Airway epithelial cell (primary cell): Measurements from ENCODE around the gene IRF2BP1. TPM values are rescaled to one million over a fixed set of nuclear protein-coding genes. Genes with fewer than 3 reads are reported as not detected.

ENCODE experiments used
- total RNA-seq: library from RNA; depleted of rRNA; stranded (reverse); fragments of >200 nt; gene quantifications from 2 replicates; pipeline ENCODE4 v1.2.3, GENCODE V29; 2015

IRF2BP1 gene, protein sequence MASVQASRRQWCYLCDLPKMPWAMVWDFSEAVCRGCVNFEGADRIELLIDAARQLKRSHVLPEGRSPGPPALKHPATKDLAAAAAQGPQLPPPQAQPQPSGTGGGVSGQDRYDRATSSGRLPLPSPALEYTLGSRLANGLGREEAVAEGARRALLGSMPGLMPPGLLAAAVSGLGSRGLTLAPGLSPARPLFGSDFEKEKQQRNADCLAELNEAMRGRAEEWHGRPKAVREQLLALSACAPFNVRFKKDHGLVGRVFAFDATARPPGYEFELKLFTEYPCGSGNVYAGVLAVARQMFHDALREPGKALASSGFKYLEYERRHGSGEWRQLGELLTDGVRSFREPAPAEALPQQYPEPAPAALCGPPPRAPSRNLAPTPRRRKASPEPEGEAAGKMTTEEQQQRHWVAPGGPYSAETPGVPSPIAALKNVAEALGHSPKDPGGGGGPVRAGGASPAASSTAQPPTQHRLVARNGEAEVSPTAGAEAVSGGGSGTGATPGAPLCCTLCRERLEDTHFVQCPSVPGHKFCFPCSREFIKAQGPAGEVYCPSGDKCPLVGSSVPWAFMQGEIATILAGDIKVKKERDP
- 25.5 and 28.0 TPM in 2 replicates for total RNA-seq

DNA sequence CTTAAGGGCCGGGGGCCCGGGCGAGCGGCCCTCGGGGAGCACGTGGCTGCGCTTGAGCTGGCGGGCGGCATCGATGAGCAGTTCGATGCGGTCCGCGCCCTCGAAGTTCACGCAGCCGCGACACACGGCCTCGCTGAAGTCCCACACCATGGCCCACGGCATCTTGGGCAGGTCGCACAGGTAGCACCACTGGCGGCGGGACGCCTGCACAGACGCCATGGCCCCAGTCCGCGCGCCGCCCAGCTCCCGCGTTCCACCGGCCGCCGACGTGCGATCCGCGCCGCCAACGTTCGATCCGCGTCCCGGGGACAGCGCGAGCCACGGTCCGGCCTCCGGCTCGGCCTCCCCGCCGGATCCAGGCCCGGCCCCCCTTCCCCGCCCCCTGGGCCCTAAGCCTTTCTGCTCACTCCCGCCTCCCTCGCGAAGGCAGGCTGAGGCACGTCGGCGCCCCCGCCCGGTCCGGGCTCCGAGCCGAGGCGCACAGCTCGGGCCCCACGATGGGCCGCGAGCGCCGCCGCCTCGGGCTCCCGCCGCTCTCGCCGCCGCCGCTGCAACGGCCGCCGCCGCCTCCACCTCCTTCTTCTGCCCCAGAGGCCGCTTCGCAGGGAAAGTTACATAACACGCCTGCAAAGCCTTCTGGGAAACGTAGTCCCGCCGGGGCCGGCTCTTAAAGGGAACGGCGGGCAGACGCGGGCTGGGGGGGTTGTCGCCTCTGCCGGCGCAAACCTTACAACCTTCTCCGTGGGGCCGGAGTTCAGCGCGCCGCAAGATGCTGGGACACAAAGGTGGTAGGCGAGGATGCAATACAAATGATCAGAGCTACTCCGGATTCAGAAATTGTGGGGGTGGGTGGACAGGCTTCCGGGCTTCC lies at the start of gene IRF2BP1:
Gene IRF2BP1, minus strand, starts transcription at position 586 of the 871 bp plus-strand sequence. Its CDS starts 367 bp downstream, at position 219.

DNA sequence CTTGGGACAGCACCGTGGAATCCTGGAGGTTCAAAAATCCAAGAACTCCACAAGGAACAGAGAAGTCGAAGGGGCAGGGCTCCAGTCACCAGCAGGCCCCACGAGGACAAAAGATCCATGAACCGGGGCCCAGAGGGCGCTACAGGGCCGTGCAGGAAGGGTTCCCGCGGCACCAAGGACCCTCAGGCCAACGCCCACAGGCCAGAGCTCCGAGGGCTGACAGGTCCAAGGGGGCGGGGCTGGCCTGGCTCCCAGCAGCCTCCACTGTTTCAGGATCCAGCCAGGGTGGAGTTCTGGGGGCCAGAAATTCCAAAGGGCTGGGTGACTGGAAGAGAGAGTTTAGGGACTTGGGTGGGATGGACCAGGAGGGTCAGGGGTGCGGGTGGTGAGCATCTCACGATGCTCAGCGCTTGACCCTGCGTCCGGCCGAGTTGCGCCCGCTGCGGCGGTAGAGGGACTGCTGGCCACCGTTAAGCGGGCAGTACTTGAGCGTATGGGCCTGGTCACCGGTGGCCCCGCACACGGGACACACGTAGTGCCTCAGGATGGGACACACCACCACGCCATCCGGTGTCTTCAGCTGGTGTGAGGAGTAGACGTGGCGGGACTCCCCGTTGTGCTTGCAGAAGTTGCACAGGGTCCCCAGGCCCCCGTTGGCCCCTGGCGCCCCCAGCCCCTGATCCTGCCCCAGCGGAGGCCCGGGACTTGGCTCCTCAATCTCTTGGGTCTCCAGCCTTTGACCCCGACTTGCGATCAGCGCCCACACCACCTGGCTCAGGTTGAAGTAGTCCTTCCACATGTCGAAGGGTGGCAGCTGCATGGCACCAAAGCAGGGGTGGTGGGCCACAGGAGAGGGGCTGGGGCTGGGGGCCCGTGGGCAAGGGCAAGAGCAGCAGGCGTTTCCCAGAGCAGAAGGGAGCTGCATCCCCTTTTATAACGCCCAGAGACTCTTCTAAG lies 28.2 kb upstream of the IRF2BP1 start, which contains the start of gene NANOS2:
Gene NANOS2, minus strand, starts transcription at position 905 of the 957 bp plus-strand sequence. Its CDS starts 85 bp downstream, at position 820.

DNA sequence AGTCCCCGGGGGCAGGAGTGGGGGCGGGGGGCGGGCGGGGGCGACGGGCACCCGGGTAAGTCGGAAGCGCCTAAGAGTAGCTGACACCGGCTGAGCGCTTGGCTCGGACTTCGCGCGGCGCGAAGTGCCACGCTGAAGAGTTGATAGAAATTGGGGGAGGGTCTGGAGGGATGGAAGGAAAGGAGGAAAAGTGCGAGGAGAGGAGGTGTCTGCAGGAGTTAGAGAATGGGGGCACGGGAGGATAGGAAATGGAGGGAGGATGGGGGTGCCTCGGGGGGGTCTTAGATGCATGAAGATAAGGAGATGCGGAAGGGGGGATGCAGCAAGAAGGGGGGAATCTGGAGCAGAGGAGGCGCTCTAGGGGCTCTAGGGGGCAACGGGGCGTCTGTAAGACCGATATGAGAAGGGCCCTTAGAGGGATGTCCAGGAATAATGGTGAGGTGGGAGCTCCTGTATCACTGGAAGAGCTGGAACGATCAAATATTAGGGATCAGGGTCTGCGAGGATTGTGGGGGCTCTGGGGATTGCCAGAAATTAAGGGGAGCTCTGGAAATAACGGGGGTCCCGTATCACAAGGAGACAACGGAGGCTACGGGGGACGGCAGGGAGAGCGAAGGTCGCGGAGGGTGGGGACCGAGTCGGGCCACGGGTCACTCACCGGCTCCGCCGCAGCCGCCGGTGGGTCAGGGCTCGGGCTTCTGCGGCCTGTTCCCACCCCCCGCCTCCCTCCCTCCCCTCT lies 16.1 kb upstream of the IRF2BP1 start, which contains the start of gene MYPOP:
Gene MYPOP, minus strand, starts transcription at position 702 of the 739 bp plus-strand sequence. CDS start 840 bp downstream, outside the sequence.

DNA sequence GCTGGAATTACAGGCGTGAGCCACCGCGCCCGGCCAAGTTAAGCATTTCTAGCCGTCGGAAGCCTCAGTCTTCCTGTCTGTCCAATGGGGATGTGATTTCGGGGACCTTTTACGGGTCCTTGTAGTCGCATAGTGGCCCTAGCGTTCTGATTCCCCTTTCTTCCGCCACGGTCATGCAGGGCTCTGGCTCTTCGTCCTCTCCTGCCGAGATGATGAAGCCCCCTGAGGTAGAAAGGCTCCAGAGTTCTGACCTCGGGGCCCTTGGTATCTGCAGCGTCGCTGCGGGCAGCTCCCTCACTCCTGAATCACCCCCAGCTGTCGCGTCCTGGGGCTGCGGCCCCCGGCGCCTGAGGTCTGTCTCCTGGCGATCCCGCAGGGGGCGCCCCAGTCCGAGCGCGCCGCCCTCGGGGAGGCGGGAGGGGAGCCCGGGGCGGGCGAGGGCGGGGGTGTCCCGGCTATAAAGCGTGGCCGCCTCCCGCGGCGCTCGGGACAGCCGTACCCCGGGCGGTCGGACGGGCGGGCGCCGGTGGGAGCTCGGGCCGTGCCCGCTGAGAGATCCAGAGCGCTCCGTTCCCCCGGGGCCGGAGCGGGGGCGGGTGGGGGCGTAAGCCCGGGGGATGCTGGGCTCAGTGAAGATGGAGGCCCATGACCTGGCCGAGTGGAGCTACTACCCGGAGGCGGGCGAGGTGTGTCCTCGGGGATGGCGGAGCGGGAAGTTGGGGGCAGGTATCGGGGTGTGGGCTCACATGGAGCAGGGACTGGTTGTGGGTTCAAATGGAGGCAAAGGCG lies 21.9 kb downstream of the IRF2BP1 start, which contains the start of gene FOXA3:
Gene FOXA3, plus strand, starts transcription at position 487 of the 789 bp plus-strand sequence. Its CDS starts 131 bp downstream, at position 618.

DNA sequence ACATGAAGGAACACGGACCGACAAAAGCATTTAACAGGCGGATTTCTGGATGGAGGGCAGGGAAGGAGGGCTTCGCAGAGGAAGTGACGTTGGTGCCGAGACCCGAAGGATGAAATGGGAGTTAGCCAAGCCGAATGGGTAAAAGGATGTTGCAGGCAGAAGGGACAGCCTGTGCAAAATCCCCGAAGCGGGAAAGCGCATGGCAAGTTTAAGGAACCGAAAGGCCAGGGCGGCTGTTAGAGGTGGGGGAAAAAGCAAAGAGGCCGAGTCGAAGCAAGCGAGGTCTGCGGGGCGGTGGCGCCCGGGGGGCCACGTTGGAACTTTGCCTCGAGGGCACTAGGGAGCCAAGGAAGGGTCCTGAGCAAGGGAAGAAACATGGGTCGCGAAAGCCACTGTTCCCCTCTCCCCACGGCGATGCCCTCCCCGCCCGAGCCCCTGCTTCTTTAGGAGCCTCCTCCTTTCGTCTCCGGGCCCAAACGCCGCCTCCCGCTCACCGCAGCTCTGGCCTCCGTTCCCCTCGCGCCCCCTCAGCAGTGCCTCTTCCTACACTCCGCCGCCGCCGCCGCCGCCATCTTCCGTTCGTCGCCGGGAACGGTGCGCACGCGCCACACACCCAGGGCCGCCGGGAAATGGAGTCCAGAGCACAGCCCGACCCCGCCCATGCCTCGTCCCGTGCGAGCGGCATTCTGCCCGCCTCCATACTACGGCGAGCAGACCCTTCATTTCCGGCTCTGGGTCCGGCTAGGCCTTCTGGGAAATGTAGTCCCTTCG lies 23.2 kb downstream of the IRF2BP1 start, which contains the start of gene SYMPK:
Gene SYMPK, minus strand, starts transcription at position 584 of the 771 bp plus-strand sequence. CDS start 8,652 bp downstream, outside the sequence.

Other genes with a start within 250 kb of the IRF2BP1 start
- gene EML2, start 246.7 kb downstream of the IRF2BP1 start, total RNA-seq: 54.8 and 64.7 TPM in 2 replicates
- 1.2 and 3.7 TPM in 2 replicates for gene GIPR, start 217.9 kb downstream of the IRF2BP1 start, total RNA-seq
- gene SNRPD2, start 194.2 kb downstream of the IRF2BP1 start, total RNA-seq: 333 and 378 TPM in 2 replicates
- gene QPCTL, start 193.5 kb downstream of the IRF2BP1 start, total RNA-seq: 22.2 and 27.9 TPM in 2 replicates
- gene FBXO46, start 155.2 kb downstream of the IRF2BP1 start, total RNA-seq: 15.8 and 19.8 TPM in 2 replicates
- gene MEIOSIN, start 152.7 kb downstream of the IRF2BP1 start, total RNA-seq: not detected in 2 replicates
- 10.5 and 11.7 TPM in 2 replicates for gene SIX5, start 116.9 kb downstream of the IRF2BP1 start, total RNA-seq
- gene DMPK, start 103.7 kb downstream of the IRF2BP1 start, total RNA-seq: 5.2 and 6.8 TPM in 2 replicates
- 20.0 and 24.5 TPM in 2 replicates for gene DMWD, start 93.3 kb downstream of the IRF2BP1 start, total RNA-seq
- gene RSPH6A, start 70.8 kb downstream of the IRF2BP1 start, total RNA-seq: not detected in 2 replicates
- 30.1 and 37.5 TPM in 2 replicates for gene SYMPK, start 23.0 kb downstream of the IRF2BP1 start, total RNA-seq
- not detected in 2 replicates for gene FOXA3, start 21.8 kb downstream of the IRF2BP1 start, total RNA-seq
- gene MYPOP, start 16.5 kb upstream of the IRF2BP1 start, total RNA-seq: 1.2 and 3.2 TPM in 2 replicates
- gene NANOS2, start 28.6 kb upstream of the IRF2BP1 start, total RNA-seq: not detected in 2 replicates
- gene NOVA2, start 87.7 kb upstream of the IRF2BP1 start, total RNA-seq: not detected in 2 replicates
- gene CCDC61, start 109.3 kb upstream of the IRF2BP1 start, total RNA-seq: 12.4 and 14.6 TPM in 2 replicates
- gene PGLYRP1, start 136.9 kb upstream of the IRF2BP1 start, total RNA-seq: not detected in 2 replicates
- gene IGFL4, start 154.9 kb upstream of the IRF2BP1 start, total RNA-seq: not detected in 2 replicates
- 0.88 and 2.3 TPM in 2 replicates for gene IGFL3, start 238.5 kb upstream of the IRF2BP1 start, total RNA-seq